Mesenchymal stem cell (in vitro differentiated cells and primary cell): ENCODE data around the gene GRHL3.
A peak's percentile ranks its signal among the peaks of the same experiment; 100 is the strongest.

ENCODE experiments used
- DNase-seq: peaks from one replicate; pipeline ENCODE4 v3.0.0-alpha.2; 2013
- H2AFZ ChIP-seq: one replicate; pipeline ENCODE4 v1.6.1; 2013; ENCODE audit warnings: low read depth, mild to moderate bottlenecking, control low read depth, inconsistent platforms, low read length, moderate library complexity
- H2AK5ac ChIP-seq: 2 replicates; pipeline ENCODE4 v1.6.1; 2013; ENCODE audit warnings: low read length, moderate library complexity, mild to moderate bottlenecking, inconsistent platforms; ENCODE audit not compliant: severe bottlenecking
- H2BK120ac ChIP-seq: one replicate; pipeline ENCODE4 v1.6.1; 2013; ENCODE audit warnings: low read depth, mild to moderate bottlenecking, inconsistent platforms, low read length, moderate library complexity
- H2BK12ac ChIP-seq, 2 experiments: one replicate each; pipeline ENCODE4 v1.6.1; 2013; ENCODE audit warnings: inconsistent platforms in 2 of 2, low read length in 2 of 2, mild to moderate bottlenecking in 2 of 2, moderate library complexity in 2 of 2, control low read depth in 1 of 2
- H2BK15ac ChIP-seq: one replicate; pipeline ENCODE4 v1.6.1; 2013; ENCODE audit warnings: mild to moderate bottlenecking, low read depth, inconsistent platforms; ENCODE audit not compliant: poor library complexity, severe bottlenecking
- H2BK5ac ChIP-seq: 2 replicates; pipeline ENCODE4 v1.6.1; 2013; ENCODE audit warnings: low read depth, mild to moderate bottlenecking, low read length, control low read depth, inconsistent platforms; ENCODE audit not compliant: poor library complexity, severe bottlenecking
- H3K14ac ChIP-seq, 2 experiments: one replicate each; pipeline ENCODE4 v1.6.1; 2013; ENCODE audit warnings: inconsistent platforms in 2 of 2, low read length in 2 of 2, control low read depth in 1 of 2, mild to moderate bottlenecking in 1 of 2, moderate library complexity in 1 of 2
- H3K18ac ChIP-seq, 2 experiments: one replicate each; pipeline ENCODE4 v1.6.1; 2013; ENCODE audit warnings: inconsistent platforms in 2 of 2, low read length in 2 of 2, control low read depth in 1 of 2, low read depth in 1 of 2, mild to moderate bottlenecking in 1 of 2
- H3K23ac ChIP-seq, 2 experiments: one replicate each; pipeline ENCODE4 v1.6.1; 2013; ENCODE audit warnings: inconsistent platforms in 2 of 2, low read length in 2 of 2, mild to moderate bottlenecking in 2 of 2, moderate library complexity in 2 of 2, control low read depth in 1 of 2
- H3K27ac ChIP-seq: 2 replicates; pipeline ENCODE4 v1.5.1; 2013; ENCODE audit warnings: mild to moderate bottlenecking, moderate library complexity, low read length, control low read depth, inconsistent platforms; ENCODE audit not compliant: poor library complexity, severe bottlenecking
- H3K27me3 ChIP-seq, 2 experiments: 2 replicates each; pipeline versions ENCODE4 v1.6.1 to v1.7.0; 2013; ENCODE audit warnings: low read length in 2 of 2, mild to moderate bottlenecking in 2 of 2, moderate library complexity in 2 of 2, control low read depth in 1 of 2, inconsistent platforms in 1 of 2; ENCODE audit not compliant: control insufficient read depth in 1 of 2, insufficient read depth in 1 of 2
- H3K36me3 ChIP-seq, 2 experiments: 2 replicates each; pipeline versions ENCODE4 v1.6.1 to v1.7.0; 2013; ENCODE audit warnings: low read length in 2 of 2, control low read depth in 1 of 2, inconsistent platforms in 1 of 2, low read depth in 1 of 2, mild to moderate bottlenecking in 1 of 2; ENCODE audit not compliant: insufficient read depth in 2 of 2, control insufficient read depth in 1 of 2
- H3K4ac ChIP-seq, 2 experiments: one replicate each; pipeline ENCODE4 v1.6.1; 2013; ENCODE audit warnings: inconsistent platforms in 2 of 2, low read length in 2 of 2, mild to moderate bottlenecking in 2 of 2, moderate library complexity in 2 of 2, control low read depth in 1 of 2, low read depth in 1 of 2
- H3K4me1 ChIP-seq: 2 replicates; pipeline ENCODE4 v1.6.1; 2013; ENCODE audit warnings: low read depth, low read length, control low read depth; ENCODE audit not compliant: control insufficient read depth, insufficient read depth
- H3K4me2 ChIP-seq: 2 replicates; pipeline ENCODE4 v1.6.1; 2013; ENCODE audit warnings: low read length, mild to moderate bottlenecking, inconsistent platforms; ENCODE audit not compliant: poor library complexity, severe bottlenecking
- H3K4me3 ChIP-seq, 2 experiments: 2 replicates each; pipeline versions ENCODE4 v1.5.1 to v1.7.0; 2013; ENCODE audit warnings: low read length in 2 of 2, mild to moderate bottlenecking in 2 of 2, control low read depth in 1 of 2, low read depth in 1 of 2; ENCODE audit not compliant: insufficient read depth in 1 of 2
- H3K79me1 ChIP-seq: replicated peaks from 2 replicates; pipeline ENCODE4 v1.6.1; 2013; ENCODE audit warnings: mild to moderate bottlenecking, control low read depth, low read length, inconsistent platforms; ENCODE audit not compliant: poor library complexity, severe bottlenecking
- H3K9ac ChIP-seq: 2 replicates; pipeline ENCODE4 v1.7.0; 2013; ENCODE audit warnings: mild to moderate bottlenecking, low read length, moderate library complexity
- H3K9me3 ChIP-seq: 2 replicates; pipeline ENCODE4 v1.7.0; 2013; ENCODE audit warnings: mild to moderate bottlenecking, low read length; ENCODE audit not compliant: control insufficient read depth
- H4K8ac ChIP-seq: one replicate; pipeline ENCODE4 v1.6.1; 2013; ENCODE audit warnings: inconsistent platforms, mild to moderate bottlenecking, low read length, moderate library complexity
- H4K91ac ChIP-seq: one replicate; pipeline ENCODE4 v1.6.1; 2013; ENCODE audit warnings: mild to moderate bottlenecking, low read length, inconsistent platforms
- WGBS: methylation state at CpG from one replicate; pipeline ENCODE4 v1.1.7; 2013; ENCODE audit warnings: mixed read lengths; 5-methylcytosine and 5-hydroxymethylcytosine counted together

The GRHL3 gene

DNA sequence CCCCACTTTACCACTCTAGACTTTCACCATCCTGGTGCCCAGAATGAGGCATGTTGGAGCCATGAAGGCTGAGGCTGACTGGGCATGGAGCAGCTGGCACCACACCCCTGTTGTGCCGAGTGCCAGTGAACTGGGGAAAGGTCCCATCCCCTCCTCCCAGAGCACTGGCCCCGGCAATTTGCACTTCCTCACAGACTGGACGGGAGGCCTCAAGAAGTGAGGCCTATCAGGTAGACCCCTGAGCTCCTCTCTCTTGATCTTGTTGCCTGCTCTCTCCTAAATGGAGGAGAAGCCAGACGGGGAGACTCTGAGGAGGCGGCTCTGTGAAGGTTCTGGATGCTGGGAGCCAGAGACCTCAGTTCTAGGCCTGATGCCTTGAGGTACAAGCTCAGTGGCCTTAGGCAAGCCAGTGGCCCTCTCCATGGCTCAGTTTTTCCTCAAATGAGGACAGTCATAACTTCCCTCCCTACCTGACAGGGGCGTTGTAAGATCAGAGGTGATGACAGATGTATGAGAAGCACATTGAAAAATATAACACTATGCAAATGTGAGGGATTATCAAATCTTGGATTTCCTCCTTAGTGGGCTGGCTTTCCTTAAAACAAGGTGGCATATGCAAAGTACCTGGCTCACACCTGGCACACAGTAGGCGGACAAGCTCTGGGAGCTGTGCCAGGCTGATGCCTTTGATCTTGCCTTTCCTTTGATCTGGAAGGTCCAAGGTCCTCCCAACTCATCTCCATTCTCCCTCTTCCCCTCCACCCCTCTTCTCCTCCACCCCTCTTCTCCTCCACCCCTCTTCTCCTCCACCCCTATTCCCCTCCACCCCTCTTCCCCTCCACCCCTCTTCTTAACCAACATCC, 6.7 kb downstream of the GRHL3 start:
- Histone ChIP-seq H3K9ac (no peak overlapping the region), H3K4ac (no peak overlapping the region), H3K9me3 (no peaks in the 10 kb centered on the region), H3K14ac (no peak overlapping the region), H3K18ac (no peak overlapping the region), H3K4me1 (peaks cover 17% of the 10 kb centered on the region), H3K79me1 (no peaks in the 10 kb centered on the region), H4K8ac (no peak overlapping the region), H3K36me3 (no peaks in the 10 kb centered on the region), H4K91ac (no peak overlapping the region), H3K4me3 (no peak overlapping the region), H2BK15ac (no peak overlapping the region), H2AK5ac (no peak overlapping the region), H2AFZ (no peak overlapping the region), H3K23ac (no peak overlapping the region), H3K4me2 (no peak overlapping the region), H3K27me3 (peaks cover 60 to 73% of the 10 kb centered on the region in 2 experiments), H3K27ac (no peak overlapping the region), H2BK12ac (peak overlapping the region in 1 of 2 experiments; percentile 38), H2BK120ac (no peak overlapping the region), H2BK5ac (no peak overlapping the region)
- no peak for DNase-seq
- WGBS, result 91% methylated on average over 7 of the region's 7 CpGs

DNA sequence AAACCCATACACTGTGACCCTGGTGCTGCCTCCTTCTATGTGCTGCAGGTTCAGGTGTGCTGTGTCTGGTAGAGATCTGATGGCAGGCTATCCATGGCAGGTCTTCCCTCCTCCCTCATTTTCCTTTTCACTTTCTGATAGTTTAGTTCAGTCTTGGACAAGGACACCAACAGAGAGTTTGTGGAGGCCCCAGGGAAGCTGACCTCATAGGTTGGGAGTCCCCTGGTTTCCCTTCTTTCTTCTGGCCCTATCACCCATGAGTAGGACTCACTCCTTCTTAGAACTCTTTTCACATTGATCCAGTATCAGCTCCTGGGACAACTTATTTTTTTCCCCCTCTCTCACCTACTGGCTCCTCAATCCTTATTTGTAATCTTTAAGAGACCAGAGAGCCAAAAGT, 8.3 kb downstream of the GRHL3 start:
- no peak overlapping the region for H3K18ac ChIP-seq
- no peak overlapping the region for H4K91ac ChIP-seq
- no peak overlapping the region for H2AFZ ChIP-seq
- peaks cover 3% of the 10 kb centered on the region for H3K4me1 ChIP-seq
- no peak overlapping the region for H3K4ac ChIP-seq
- no peak overlapping the region for H2BK120ac ChIP-seq
- H3K4me2 ChIP-seq, result no peak overlapping the region
- no peak overlapping the region for H3K27ac ChIP-seq
- no peaks in the 10 kb centered on the region for H3K79me1 ChIP-seq
- no peak for DNase-seq
- H3K9ac ChIP-seq, result no peak overlapping the region
- H3K14ac ChIP-seq, result no peak overlapping the region
- H3K4me3 ChIP-seq, result no peak overlapping the region
- no peak overlapping the region for H2AK5ac ChIP-seq
- no peak overlapping the region for H2BK5ac ChIP-seq
- H3K9me3 ChIP-seq, result no peaks in the 10 kb centered on the region
- H4K8ac ChIP-seq, result no peak overlapping the region
- H2BK12ac ChIP-seq, result no peak overlapping the region
- H2BK15ac ChIP-seq, result no peak overlapping the region
- H3K23ac ChIP-seq, result no peak overlapping the region
- peaks cover 59 to 69% of the 10 kb centered on the region in 2 experiments for H3K27me3 ChIP-seq
- peaks cover 0 to 4% of the 10 kb centered on the region in 2 experiments for H3K36me3 ChIP-seq

DNA sequence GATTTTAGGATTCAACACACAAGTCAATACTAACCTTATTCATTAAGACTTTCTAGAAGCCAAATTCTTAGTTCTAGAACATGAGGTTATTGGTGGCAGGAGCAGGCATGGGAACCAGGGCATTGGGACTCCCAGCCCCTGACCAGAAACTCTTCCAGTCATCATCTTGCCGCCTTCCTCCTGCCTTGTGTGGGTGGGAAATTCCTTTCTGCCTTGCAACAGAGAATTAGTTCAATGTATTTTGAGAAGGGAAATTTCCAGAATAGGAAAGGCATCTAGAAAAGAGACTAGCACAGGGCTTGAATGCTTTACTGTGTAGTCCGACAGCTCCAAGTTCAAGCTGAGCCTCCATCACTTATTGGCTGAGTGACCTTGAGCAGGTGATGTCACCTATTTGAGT, 8.7 kb downstream of the GRHL3 start:
- H3K27me3 ChIP-seq, result peaks cover 61 to 69% of the 10 kb centered on the region in 2 experiments
- H2BK120ac ChIP-seq, result no peak overlapping the region
- H3K23ac ChIP-seq, result no peak overlapping the region
- H3K14ac ChIP-seq, result no peak overlapping the region
- H3K9ac ChIP-seq, result no peak overlapping the region
- H2BK5ac ChIP-seq, result no peak overlapping the region
- H2AK5ac ChIP-seq, result no peak overlapping the region
- no peak overlapping the region for H3K4me3 ChIP-seq
- H3K18ac ChIP-seq, result no peak overlapping the region
- H2BK15ac ChIP-seq, result no peak overlapping the region
- no peaks in the 10 kb centered on the region for H3K4me1 ChIP-seq
- H3K4me2 ChIP-seq, result no peak overlapping the region
- H3K36me3 ChIP-seq, result peaks cover 0 to 4% of the 10 kb centered on the region in 2 experiments
- H3K4ac ChIP-seq, result no peak overlapping the region
- no peak overlapping the region for H2BK12ac ChIP-seq
- no peak for DNase-seq
- WGBS, result 88% methylated on average over 2 of the region's 2 CpGs
- H4K91ac ChIP-seq, result no peak overlapping the region
- no peaks in the 10 kb centered on the region for H3K79me1 ChIP-seq
- H2AFZ ChIP-seq, result no peak overlapping the region
- no peak overlapping the region for H4K8ac ChIP-seq
- no peak overlapping the region for H3K27ac ChIP-seq
- H3K9me3 ChIP-seq, result no peaks in the 10 kb centered on the region

- Histone ChIP-seq H2AFZ (no peak overlapping the region), H2BK120ac (no peak overlapping the region), H3K9me3 (no peaks in the 10 kb centered on the region), H3K4ac (no peak overlapping the region), H3K23ac (no peak overlapping the region), H3K27me3 (peaks cover 62 to 64% of the 10 kb centered on the region in 2 experiments), H2BK12ac (no peak overlapping the region), H4K8ac (no peak overlapping the region), H2BK15ac (no peak overlapping the region), H3K36me3 (peaks cover 0 to 4% of the 10 kb centered on the region in 2 experiments), H3K4me2 (no peak overlapping the region), H3K14ac (no peak overlapping the region), H3K4me1 (no peaks in the 10 kb centered on the region), H3K79me1 (no peaks in the 10 kb centered on the region), H4K91ac (no peak overlapping the region), H3K18ac (peak overlapping the region in 1 of 2 experiments; percentile 22), H3K9ac (no peak overlapping the region), H2BK5ac (no peak overlapping the region), H3K4me3 (no peak overlapping the region), H3K27ac (no peak overlapping the region), H2AK5ac (no peak overlapping the region)
- 88% methylated on average over 9 of the region's 9 CpGs for WGBS
- DNase-seq, result no peak
These were observed 10.2 kb downstream of the GRHL3 start for GRCh38 chr1:24329331-24329730.
